Uterus (tissue), 4 donors: ENCODE measurements around the gene RNF13. TPM values are rescaled to one million over a fixed set of nuclear protein-coding genes. Genes with fewer than 3 reads are reported as not detected.

Source experiments
- DNase-seq, 2 donors: peaks; one replicate each; pipeline ENCODE4 v3.0.0-alpha.2; 2019 to 2020
- H3K27ac ChIP-seq, 2 donors: fragments of 200-600 bp; sonication (generic); 1 replicate in 1 of 2; 2 replicates in 1 of 2; pipeline ENCODE4 v1.5.1; 2016 to 2018
- H3K27me3 ChIP-seq, 2 donors: fragments of 200-600 bp; sonication (generic); one replicate each; pipeline ENCODE4 v1.5.1; 2018 to 2019; ENCODE audit warnings: control low read depth in 1 of 2
- H3K36me3 ChIP-seq, 2 donors: fragments of 200-600 bp; sonication (generic); one replicate each; pipeline ENCODE4 v1.5.1; 2019; ENCODE audit warnings: control low read depth in 1 of 2
- H3K4me1 ChIP-seq, 2 donors: fragments of 200-600 bp; sonication (generic); one replicate each; pipeline ENCODE4 v1.5.1; 2018 to 2019; ENCODE audit warnings: control low read depth in 1 of 2
- H3K4me3 ChIP-seq, 2 donors: fragments of 200-600 bp; sonication (generic); 1 replicate in 1 of 2; 2 replicates in 1 of 2; pipeline ENCODE4 v1.5.1; 2018 to 2019; ENCODE audit warnings: mild to moderate bottlenecking in 1 of 2
- H3K9me3 ChIP-seq, 2 donors: fragments of 200-600 bp; sonication (generic); one replicate each; pipeline ENCODE4 v1.5.1; 2019; ENCODE audit warnings: control low read depth in 1 of 2
- CTCF ChIP-seq, 4 experiments: fragments of 200-600 bp in 2 of 4; fragments of 450-650 bp in 2 of 4; sonication (generic) in 2 of 4; IDR thresholded peaks; one replicate each; pipeline ENCODE4 v1.5.1; 2016 to 2019; ENCODE audit warnings: antibody characterized with exemption in 4 of 4, mild to moderate bottlenecking in 2 of 4, moderate library complexity in 1 of 4
- POLR2A ChIP-seq, 2 donors: fragments of 450-650 bp; IDR thresholded peaks; one replicate each; pipeline ENCODE4 v1.6.1; 2016; ENCODE audit warnings: antibody characterized with exemption in 2 of 2, mild to moderate bottlenecking in 1 of 2, moderate library complexity in 1 of 2
- intact Hi-C: fragments of 100-400 bp; cut with DNase I; formaldehyde crosslinking; loops from one replicate; pipeline ENCODE4 v1.15.1; 2023; ENCODE audit warnings: low total_unique reads
- total RNA-seq, 4 donors: library from RNA; depleted of rRNA in 3 of 4; stranded (reverse); fragments of >200 nt in 3 of 4; gene quantifications; one replicate each; pipeline versions ENCODE4 v1.1.0 to v1.2.4, GENCODE V29; 2014 to 2023
- donor health status: DM: yes; HTN: yes; CAD: no.

The RNF13 gene
- total RNA-seq, 4 donors from 2014 or later: 108 to 131 (median 113) TPM

- Histone ChIP-seq H3K27ac (no peak overlapping the region), H3K4me1 (no peaks in the 10 kb centered on the region), H3K27me3 (no peaks in the 10 kb centered on the region), H3K36me3 (peaks cover 0 to 3% of the 10 kb centered on the region in 2 donors), H3K4me3 (no peak overlapping the region), H3K9me3 (no peaks in the 10 kb centered on the region)
- intact Hi-C loops: no loop called here
- TF ChIP-seq CTCF (IDR thresholded peaks at IDR 0.05): no peak
- TF ChIP-seq POLR2A (IDR thresholded peaks at IDR 0.05): no peak
- DNase-seq: no peak
These were observed 96.9 kb downstream of the RNF13 start for GRCh38 chr3:149909923-149910322.

- Histone ChIP-seq H3K27me3 (no peaks in the 10 kb centered on the region), H3K4me3 (no peak overlapping the region), H3K9me3 (no peaks in the 10 kb centered on the region), H3K4me1 (no peaks in the 10 kb centered on the region), H3K36me3 (peaks cover 0 to 3% of the 10 kb centered on the region in 2 donors), H3K27ac (no peak overlapping the region)
- no peak for DNase-seq
- intact Hi-C loops: no loop called here
- no peak for TF ChIP-seq POLR2A (IDR thresholded peaks at IDR 0.05)
- no peak for TF ChIP-seq CTCF (IDR thresholded peaks at IDR 0.05)
These were observed 104.2 kb downstream of the RNF13 start for GRCh38 chr3:149917124-149917667.

- no peaks in the 10 kb centered on the region for H3K4me1 ChIP-seq
- no peak for DNase-seq
- H3K27ac ChIP-seq: no peak overlapping the region
- intact Hi-C loops: no loop called here
- no peaks in the 10 kb centered on the region for H3K9me3 ChIP-seq
- TF ChIP-seq CTCF (IDR thresholded peaks at IDR 0.05): no peak
- TF ChIP-seq POLR2A (IDR thresholded peaks at IDR 0.05): no peak
- H3K36me3 ChIP-seq: no peaks in the 10 kb centered on the region
- no peaks in the 10 kb centered on the region for H3K27me3 ChIP-seq
- no peak overlapping the region for H3K4me3 ChIP-seq
These were observed 106.5 kb downstream of the RNF13 start for GRCh38 chr3:149919509-149919908.

GRCh38 chr3:149920119-149920518, 107.1 kb downstream of the RNF13 start:
- Histone ChIP-seq H3K36me3 (no peaks in the 10 kb centered on the region), H3K4me3 (no peak overlapping the region), H3K27ac (no peak overlapping the region), H3K4me1 (no peaks in the 10 kb centered on the region), H3K27me3 (no peaks in the 10 kb centered on the region), H3K9me3 (no peaks in the 10 kb centered on the region)
- no peak for DNase-seq
- intact Hi-C loops: no loop called here
- TF ChIP-seq POLR2A (IDR thresholded peaks at IDR 0.05) (no peak), CTCF (IDR thresholded peaks at IDR 0.05) (no peak)

- intact Hi-C loops: no loop called here
- no peaks in the 10 kb centered on the region for H3K9me3 ChIP-seq
- no peaks in the 10 kb centered on the region for H3K4me1 ChIP-seq
- H3K27ac ChIP-seq: no peak overlapping the region
- no peaks in the 10 kb centered on the region for H3K27me3 ChIP-seq
- H3K4me3 ChIP-seq: no peak overlapping the region
- no peak for TF ChIP-seq CTCF (IDR thresholded peaks at IDR 0.05)
- no peak for TF ChIP-seq POLR2A (IDR thresholded peaks at IDR 0.05)
- H3K36me3 ChIP-seq: no peaks in the 10 kb centered on the region
- DNase-seq: no peak
These were observed 120.0 kb downstream of the RNF13 start for GRCh38 chr3:149933008-149933407.
